NCI-H226 (cell line): ENCODE data around the gene SRD5A3.
"Not testable (repeated sequence)": the region's sequence is repeated elsewhere in the genome, so short reads cannot be mapped to it uniquely, and the experiment has no call there.

ENCODE experiments used
- DNase-seq: peaks from one replicate; pipeline ENCODE4 v3.0.0-alpha.2; 2015

The SRD5A3 gene

DNA sequence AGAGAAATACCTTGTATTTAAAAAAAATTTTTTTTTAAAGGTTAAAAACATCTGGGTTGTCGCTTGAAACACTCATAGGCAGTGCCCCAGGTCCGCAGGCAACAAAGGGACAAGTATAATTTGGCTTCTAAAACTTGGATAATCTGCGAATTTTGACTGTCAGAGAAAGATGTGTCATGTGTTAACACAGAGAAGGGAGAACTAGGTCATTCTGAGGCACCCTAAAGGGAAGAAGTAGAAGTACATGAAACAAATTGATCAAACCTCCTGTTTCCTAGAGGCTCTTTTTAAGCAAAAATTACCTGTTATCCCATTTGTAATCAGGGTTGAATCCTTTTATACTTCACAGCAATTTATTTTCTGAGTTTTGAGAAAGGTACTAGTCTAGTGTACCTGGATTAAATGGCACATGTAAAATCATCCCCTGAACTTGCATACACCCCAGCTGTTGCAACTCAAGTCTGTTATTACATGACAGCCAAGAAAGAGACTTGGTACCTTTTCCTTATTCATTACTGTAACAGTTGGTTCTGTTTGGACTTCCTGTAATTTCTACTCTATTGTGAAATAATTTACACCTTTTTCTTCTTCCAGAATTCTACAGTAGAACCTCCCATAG is 1.7 kb downstream of the SRD5A3 start:
- DNase-seq, result no peak

DNA sequence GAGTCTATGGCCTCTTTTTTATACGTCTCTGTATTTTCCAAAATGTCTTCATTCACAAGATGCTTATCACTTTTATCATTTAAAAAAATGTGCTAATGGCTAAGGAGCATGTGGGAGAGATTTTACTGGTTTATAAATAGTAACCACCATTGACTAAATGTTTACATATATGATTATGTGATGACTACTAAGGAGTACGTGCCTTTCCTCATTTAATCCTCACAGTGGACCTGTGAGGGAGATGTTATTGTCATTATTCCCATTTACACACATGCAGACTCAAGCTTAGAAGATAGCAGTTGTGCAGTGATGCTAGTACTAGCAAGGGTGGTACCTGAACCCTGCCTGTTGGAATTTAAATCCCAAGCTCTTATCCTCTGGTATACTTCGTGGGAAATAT is 2.4 kb downstream of the SRD5A3 start:
- no peak for DNase-seq

DNA sequence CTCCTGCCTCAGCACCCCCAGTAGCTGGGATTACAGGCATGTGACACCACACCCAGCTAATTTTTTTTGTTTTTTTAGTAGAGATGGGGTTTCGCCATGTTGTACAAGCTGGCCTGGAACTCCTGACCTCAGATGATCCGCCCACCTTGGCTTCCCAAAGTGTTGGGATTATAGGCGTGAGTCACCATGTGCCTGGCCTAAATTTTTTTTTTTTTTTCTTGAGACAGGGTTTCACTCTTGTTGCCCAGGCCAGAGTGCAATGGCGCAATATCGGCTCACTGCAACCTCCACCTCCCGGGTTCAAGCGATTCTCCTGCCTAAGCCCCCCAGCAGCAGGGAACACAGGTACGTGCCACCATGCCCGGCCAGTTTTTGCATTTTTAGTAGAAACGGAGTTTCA is 4.8 kb downstream of the SRD5A3 start:
- DNase-seq, result peak; percentile 20

DNA sequence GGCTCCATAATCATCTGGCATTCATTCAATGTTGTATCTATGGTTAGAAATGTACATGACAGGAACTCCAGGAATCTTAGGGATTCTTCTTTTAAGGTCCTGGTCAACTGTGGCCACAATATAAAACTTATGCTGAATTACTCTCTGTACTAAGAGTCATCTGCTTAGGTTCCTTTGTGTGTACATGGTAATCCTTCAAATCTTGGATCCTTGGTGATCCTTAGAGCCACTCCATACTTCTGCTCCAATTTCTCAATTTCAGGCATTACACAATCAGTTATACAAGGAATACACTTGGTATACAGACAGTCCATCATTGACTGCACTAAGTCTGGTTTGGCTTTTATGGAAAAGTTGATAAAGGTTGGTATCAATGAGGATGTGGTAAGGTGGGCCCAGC is 5.8 kb downstream of the SRD5A3 start:
- no peak for DNase-seq

DNA sequence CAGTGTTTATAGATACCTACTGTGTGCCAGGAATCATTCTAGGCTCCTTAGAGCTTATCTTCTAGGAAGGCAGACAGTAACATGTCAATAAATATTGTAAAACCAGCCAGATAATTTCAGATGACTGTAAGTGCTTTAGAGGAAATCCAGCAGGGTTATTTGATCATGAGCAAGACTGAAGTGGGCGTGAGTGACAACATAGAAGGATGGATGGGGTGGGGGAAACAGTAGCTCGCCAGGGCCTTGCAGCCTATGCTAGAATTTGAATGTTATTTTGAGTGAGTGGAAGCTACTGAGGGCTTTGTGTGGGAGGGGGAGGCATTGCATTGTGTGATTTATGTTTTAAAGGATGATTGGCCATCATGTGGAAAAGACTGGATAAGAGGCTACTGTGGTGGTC is 6.7 kb downstream of the SRD5A3 start:
- DNase-seq, result no peak

DNA sequence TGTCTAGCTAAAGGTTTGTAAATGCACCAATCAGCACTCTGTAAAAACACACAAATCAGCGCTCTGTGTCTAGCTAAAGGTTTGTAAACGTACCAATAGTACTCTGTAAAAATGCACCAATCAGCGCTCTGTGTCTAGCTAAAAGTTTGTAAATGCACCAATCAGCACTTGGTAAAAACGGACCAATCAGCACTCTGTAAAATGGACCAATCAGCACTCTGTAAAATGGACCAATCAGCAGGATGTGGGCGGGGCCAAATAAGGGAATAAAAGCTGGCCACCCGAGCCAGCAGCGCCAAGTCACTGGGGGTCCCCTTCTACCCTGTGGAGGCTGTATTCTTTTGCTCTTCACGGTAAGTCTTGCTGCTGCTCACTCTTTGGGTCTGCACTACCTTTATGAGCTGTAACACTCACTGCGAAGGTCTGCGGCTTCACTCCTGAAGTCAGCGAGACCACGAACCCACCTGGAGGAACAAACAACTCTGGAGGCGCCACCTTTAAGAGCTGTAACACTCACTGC is 7.2 kb downstream of the SRD5A3 start:
- not testable (repeated sequence) for DNase-seq

DNA sequence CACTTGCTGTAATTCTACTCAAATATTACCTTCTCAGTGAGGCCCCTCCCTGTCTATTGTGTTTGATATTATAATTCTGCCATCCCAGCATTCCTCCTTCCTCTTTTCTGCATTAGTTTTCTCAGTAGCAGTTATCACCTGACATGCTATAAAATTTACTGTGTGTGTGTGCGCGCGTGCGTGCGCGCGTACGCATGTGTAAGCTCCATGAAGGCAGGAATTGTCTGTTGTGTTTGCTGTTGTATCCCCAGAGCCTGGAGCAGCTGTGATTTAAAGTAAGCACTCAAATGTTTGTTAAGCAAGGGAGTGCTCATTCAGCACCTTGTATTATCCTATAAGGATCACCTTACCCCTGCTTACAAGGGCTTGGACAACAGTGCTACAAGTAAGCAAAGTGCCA is 8.6 kb downstream of the SRD5A3 start:
- no peak for DNase-seq

DNA sequence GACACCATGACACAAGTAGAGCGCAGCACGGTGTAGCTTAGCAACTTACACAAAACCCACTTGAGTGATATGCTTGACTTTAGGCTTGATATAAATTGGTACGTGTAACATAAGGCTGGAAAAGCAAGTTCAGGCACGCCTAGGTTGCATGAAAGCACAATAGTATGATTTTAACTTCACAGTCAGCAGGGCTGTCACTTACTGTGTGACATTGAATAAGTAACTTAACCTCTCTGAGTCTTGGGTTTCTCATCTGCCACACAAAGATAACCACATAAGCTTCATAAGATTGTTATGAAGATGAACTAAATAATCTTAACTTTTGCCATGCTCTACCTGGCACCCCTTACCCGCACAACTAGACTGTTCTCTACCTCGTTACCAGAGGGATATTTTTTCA is 9.5 kb downstream of the SRD5A3 start:
- no peak for DNase-seq

DNA sequence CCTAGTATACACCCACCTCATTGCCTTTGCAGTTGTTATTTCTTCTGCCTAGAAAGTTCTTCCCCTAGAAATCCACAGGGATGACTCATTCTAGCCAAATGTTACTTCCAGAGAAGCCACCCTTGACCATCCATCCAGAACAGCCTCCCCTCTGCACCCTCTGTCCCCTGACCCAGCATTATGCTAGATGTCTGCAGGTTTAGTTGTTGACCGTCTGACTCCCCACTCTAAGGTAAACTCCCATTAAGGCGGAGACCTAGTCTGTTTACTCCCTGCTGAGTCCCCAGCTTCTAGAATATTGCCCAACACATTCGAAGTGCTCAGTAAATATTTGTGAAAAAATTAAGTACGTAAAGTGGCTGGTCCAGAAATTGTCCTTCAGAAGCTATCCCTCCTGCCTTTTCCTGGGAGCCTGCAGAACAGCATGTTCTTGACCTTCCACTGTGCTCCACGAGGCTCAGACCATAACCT is 11.0 kb downstream of the SRD5A3 start:
- DNase-seq, result no peak

DNA sequence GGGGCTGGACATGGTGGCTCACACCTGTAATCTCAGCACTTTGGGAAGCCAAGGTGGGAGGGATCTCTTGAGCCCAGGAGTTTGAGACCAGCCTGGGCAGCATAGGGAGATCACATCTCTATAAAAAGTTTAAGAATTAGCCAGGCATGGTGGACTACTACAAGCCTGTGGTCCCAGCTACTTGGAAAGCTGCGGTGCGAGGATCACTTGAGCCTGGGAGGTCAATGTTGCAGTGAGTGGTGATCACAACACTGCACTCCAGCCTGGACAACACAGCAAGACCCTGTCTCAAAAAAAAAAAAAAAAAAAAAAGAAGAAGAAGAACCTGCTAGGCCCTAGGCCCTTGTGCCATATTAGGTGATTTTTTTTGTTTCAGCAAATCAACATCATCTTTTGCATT is 12.2 kb downstream of the SRD5A3 start:
- no peak for DNase-seq

DNA sequence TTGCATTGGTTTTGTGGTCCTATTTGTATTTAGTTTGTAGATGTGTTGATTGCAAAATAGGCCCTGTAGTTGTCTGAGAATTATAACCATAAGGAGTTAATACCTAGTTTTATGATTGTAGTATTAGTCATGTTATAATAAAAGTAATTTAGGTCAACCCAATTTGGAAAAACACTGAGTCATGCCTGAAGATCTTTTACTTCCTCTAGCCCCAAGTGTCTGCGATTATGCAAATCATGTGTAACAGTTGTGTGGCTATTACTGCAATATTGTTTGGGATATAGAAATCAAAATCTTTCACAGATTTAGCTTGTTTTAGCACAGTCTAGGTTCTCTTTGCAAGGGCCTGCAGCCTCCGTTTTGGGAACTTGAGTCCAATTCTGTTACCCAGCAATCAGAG is 12.6 kb downstream of the SRD5A3 start:
- DNase-seq, result no peak

DNA sequence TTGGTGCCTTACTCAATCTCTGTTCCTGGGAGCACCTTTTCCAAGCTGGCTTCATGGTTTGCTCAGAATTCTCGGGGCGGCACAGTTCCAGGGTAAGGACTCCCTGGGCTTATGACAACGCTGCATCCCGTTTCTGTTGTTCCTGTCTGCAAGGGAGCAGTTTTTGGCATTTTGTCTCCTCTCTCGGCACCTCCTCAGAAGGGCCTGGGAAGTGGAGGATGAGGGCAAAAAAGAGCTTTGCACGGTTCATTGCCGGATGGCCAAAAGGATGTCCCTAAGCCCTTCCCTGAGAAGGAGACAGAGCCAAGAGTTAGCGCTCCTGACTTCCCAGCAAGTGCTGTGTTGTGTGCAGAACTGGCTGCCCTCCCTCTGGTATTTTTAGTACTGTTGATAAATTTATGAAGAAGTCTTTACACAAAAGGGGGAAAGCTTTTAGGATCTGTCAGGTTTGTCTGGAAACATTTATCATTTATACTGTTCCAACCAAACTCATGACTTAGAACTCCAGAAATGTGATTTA is 13.4 kb downstream of the SRD5A3 start:
- DNase-seq, result no peak

DNA sequence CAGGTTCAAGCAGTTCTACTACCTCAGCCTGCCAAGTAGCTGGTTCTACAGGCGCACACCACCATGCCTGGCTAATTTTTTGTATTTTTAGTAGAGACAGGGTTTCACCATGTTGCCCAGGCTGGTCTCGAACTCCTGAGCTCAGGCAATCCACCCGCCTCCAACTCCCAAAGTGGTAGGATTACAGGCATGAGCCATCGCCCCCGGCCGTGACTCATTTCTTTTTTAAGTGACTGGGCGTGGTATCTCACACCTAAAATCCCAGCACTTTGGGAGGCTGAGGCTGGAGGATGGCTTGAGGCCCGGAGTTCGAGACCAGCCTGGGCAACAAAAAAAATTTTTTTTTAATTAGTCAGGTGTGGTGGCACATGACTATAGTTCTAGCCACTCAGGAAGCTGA is 16.9 kb downstream of the SRD5A3 start:
- not testable (repeated sequence) for DNase-seq

DNA sequence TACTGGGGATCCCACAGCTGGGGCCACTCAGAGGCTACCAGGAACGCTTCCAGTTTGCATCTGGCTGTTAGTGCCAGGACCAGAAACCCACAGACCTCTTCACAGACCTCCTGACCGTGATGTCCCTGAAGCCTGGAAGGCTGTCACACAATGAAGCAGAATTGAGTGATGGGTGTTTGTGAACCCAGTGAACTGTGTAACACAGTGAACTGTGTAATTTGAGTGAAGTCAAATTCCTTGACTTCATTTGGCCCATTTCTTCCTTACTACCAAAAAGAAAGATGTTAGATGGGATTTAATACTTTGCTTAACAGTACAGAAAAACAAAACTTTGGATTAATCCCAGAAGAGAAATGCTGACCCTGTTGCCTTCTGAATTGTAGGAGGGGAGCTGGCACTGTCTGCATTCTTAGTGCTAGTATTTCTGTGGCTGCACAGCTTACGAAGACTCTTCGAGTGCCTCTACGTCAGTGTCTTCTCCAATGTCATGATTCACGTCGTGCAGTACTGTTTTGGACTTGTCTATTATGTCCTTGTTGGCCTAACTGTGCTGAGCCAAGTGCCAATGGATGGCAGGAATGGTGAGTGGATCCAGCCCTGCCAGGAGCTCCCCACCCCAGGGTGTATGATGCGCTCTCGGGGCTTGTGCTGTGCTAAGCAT is 17.8 kb downstream of the SRD5A3 start:
- no peak for DNase-seq

DNA sequence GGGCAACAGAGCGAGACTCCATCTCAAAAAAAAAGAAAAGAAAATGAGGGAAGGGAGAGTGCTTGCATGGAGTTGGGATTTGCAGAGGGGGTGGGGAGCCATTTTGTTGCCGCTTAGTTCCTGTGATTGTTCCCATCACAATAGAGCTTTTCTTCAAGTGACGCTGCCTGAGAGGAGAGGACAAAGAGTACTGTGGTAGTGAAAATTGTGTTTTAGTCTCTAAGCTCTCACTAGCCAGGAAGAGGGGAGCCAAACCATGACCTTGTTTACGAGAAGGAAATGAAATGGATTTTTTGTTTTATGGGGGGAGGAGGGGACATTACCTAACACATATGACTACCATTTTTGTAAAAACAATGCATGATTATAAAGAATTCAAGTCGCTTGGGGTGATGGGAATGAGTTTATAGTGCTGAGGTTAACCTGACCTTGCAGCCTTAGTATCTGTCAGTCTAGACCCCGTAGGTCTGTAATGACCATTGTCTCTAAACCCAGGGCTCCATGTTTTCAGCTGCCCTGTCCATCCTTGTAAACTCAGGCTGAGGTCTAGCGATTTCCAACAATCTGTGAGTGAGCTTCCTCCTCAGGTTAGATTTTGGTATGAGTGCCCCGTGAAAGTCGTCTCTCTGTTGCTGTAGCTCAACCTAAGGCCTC is 18.8 kb downstream of the SRD5A3 start:
- DNase-seq, result no peak

DNA sequence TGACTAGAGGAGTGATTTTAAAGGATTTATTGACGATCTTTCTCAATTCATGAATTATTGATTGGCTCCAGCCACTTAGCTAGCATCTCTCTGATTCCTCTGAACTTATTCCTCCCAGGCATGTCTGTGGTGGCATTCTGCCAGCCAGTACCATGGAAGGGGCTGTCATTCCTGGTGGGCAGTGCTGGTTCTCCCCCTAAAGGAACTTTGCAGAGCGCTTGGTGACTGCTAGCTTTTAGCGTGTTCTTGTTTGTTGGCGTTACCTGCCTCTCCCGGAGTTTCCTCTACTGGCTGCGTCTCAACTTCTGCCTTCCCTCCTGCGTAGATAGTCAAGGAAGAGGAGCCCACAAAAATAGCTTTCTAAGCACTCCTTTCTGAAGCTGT is 19.3 kb downstream of the SRD5A3 start:
- DNase-seq, result no peak

DNA sequence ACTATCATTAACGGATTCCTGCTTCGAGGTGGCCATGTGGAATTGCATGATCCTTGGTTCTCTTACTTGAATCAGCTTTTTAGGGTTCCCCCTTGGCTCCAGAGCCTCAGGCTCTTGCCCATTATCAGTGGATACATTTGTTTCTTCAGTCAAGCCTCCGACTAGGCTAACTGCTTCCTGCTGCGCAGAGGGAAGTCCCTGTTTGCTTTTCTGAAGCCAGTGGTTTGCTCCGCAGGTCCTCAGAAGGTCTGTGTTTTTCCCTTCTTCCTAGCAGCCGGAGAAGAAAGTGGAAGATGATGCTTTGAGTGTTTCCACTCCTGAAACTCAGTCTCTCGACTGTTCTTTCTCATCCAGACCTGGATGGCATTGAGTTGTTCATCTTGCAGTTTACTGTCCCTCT is 20.6 kb downstream of the SRD5A3 start:
- DNase-seq, result no peak

DNA sequence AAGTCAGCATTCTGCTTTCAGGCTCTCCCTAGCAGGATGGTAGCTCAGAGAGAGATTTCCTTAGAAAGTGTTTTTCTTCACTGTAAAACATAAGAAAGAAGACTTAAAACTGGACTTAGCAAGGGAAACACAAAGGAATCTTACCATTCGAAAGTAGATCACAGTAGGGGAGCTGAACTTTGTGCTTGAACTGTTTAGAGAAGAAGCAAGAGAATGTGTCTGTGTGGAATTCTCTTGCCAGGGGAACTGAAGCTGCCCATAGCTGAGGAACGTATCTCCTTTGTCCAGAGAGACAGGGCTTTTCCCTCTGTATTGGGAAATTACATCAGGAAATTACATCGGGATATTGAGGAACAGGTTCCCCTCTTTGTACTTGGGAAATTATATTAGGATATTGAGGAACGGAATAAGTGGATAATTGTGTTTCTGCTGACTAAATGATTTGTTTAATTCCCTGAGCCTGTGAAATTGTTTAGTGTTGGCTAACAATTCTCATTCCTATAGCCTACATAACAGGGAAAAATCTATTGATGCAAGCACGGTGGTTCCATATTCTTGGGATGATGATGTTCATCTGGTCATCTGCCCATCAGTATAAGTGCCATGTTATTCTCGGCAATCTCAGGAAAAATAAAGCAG is 21.2 kb downstream of the SRD5A3 start:
- DNase-seq, result no peak

DNA sequence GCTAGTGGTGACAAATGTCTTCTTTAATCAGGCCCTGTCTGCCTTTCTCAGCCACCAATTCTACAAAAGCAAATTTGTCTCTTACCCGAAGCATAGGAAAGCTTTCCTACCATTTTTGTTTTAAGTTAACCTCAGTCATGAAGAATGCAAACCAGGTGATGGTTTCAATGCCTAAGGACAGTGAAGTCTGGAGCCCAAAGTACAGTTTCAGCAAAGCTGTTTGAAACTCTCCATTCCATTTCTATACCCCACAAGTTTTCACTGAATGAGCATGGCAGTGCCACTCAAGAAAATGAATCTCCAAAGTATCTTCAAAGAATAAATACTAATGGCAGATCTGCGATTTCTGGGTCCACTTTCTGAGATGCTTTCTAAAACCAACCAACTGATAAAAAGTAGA is 23.9 kb downstream of the SRD5A3 start:
- no peak for DNase-seq

DNA sequence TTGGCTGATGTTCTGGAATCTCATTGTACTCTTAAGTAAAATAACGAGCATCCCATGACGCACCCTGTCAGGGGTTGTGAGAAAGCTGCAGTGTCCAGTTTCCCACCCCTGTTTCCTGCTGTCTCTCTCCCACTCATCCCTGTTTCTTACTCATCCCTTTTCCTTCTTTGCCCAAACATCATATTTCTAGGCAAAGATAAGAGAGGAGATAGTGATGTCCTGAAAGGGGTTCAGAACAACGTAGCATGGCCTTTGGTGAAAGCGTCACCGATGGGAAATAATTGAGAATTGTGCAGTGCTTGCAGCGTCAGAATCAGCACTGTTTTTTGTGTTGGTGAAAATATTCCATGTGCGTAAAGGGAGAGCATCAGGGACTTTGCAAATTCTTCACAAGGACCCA is 26.2 kb downstream of the SRD5A3 start:
- DNase-seq, result no peak

DNA sequence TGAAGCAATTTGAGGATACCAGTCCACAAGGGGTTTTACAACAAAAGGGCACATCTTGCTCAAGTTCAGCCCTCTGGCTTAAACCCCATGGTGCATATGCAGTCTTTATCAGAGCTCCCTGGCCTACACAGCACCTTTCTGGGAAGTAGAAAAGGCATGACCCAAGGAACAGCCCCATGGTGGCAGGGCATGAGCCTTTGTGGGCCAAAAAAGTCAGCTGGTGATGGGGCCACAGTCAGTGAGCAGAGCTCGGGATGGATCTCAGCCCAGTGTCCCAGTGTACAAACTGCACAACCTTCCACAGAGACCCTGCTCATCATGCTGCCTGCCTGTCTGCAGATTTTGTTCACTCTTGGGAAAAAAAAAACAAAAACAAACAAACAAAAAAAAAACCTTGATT is 27.4 kb downstream of the SRD5A3 start:
- no peak for DNase-seq

DNA sequence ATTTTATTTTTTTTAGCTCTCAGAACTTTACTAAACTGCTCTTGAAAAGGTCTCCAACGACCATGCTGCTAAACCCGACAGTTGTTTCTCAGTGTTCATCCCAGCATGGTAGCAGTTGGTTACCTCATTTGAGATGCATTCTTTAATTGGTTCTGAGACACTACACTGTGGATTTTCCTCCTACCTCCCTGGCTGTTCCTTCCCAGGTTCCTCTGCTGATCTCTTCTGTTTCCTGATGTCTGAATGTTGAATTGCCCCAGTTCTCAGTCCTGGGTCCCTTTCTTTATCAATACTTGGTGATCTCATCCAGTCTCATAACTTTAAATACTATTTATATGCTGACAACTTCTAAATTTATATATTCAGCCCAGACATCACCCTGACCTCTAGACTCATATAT is 30.7 kb downstream of the SRD5A3 start:
- DNase-seq, result no peak

DNA sequence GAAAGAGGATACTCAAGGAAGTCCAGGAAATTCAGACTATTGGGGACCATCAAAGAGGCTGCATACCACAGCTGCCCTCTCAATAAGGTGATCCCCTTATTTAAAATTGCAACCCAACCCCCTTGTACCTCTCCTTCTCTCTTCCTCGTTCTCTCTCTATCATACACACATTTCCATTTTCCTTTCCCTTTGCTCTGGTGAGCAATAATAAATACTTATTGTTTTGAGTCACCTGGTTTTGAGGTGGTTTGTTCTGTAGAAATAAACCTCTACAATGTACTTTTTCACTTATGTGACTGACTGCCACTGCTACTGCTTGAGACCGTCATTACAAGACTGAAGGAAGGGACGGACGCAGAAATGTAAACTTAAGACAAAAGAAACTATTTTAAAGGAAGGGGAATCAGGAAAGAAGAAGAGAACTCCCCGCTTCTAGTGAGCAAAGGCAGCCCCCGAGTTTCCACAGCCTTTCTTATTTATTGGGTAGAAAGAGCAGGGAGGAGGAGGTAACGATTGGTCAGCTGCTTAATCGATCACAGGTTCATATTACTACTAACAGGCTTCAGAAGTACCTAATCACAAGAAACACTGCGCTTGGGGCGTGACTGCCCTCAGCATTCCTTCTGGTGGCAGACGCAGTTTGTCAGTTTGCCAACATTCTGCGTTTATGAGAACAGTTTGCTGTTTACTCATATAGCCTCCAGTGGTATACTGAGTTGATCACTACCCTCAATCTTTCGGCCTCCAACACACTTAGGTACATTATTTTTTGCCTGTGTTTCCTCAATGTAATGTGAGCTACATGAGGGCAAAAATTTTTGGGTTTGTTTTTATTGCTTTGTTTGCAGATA is 32.8 kb downstream of the SRD5A3 start:
- no peak for DNase-seq
